Vagina (tissue), 2 donors: Measurements from ENCODE around the gene AHNAK.

ENCODE experiments used
- POLR2A ChIP-seq, 2 donors: fragments of 450-650 bp; IDR thresholded peaks; one replicate each; pipeline ENCODE4 v1.6.1; 2017; ENCODE audit warnings: antibody characterized with exemption in 2 of 2, mild to moderate bottlenecking in 2 of 2, moderate library complexity in 2 of 2
- POLR2AphosphoS5 ChIP-seq, 2 donors: sonication (generic); formaldehyde crosslinking; IDR thresholded peaks; one replicate each; pipeline ENCODE4 v1.9.0; 2017; ENCODE audit warnings: antibody characterized with exemption in 2 of 2, mild to moderate bottlenecking in 2 of 2, low read depth in 1 of 2; ENCODE audit not compliant: insufficient read depth in 1 of 2
- TF ChIP-seq, protein P1 (sequence below), 3 experiments: fragments of 450-650 bp in 2 of 3; fragments of 200-600 bp in 1 of 3; sonication (generic) in 1 of 3; IDR thresholded peaks; one replicate each; pipeline ENCODE4 v1.5.1; 2017 to 2019; ENCODE audit warnings: antibody characterized with exemption in 3 of 3, mild to moderate bottlenecking in 2 of 3, moderate library complexity in 2 of 3

DNA sequence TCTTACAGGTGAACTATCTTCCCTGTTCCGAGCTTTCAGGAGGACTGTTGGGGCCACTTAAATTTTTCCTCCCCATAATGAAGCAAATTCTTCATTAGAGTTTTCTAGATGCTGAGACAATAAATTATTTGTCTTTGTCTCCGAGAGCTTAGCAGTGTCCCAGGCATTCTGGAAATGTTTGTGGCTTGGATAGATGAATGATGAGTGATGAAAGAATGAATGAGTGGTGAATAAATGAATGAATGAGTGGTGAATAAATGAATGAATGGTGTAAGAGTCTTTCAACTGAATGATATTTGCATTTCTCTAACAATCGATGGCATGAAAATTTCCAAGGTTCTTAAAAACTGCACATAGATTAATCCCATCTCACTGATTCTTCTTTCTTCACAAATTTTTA lies 52.8 kb downstream of the AHNAK start:
- TF ChIP-seq POLR2AphosphoS5 (IDR thresholded peaks at IDR 0.05; ENCODE audit: insufficient read depth in 1 of 2, low read depth in 1 of 2), result no peak
- TF ChIP-seq POLR2A (IDR thresholded peaks at IDR 0.05), result no peak
- TF ChIP-seq, protein P1, sequence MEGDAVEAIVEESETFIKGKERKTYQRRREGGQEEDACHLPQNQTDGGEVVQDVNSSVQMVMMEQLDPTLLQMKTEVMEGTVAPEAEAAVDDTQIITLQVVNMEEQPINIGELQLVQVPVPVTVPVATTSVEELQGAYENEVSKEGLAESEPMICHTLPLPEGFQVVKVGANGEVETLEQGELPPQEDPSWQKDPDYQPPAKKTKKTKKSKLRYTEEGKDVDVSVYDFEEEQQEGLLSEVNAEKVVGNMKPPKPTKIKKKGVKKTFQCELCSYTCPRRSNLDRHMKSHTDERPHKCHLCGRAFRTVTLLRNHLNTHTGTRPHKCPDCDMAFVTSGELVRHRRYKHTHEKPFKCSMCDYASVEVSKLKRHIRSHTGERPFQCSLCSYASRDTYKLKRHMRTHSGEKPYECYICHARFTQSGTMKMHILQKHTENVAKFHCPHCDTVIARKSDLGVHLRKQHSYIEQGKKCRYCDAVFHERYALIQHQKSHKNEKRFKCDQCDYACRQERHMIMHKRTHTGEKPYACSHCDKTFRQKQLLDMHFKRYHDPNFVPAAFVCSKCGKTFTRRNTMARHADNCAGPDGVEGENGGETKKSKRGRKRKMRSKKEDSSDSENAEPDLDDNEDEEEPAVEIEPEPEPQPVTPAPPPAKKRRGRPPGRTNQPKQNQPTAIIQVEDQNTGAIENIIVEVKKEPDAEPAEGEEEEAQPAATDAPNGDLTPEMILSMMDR (IDR thresholded peaks at IDR 0.05), result no peak
